HCT116 (cell line): ENCODE results near the gene S100G. TPM values are rescaled to one million over a fixed set of nuclear protein-coding genes. Genes with fewer than 3 reads are reported as not detected.

Experiments used
- ATAC-seq: fragments of 200-7000 bp; cut with Tn5 transposase; 2 replicates; pipeline ENCODE4 v1.9.1; 2020; ENCODE audit warnings: mild to moderate bottlenecking, moderate library complexity
- BruUV-seq: library from RNA; stranded (reverse); fragments of 400-500 nt; replicated peaks from 2 replicates; lab custom pipeline; 2021; lab: Mats Ljungman, UMichigan
- CTCF ChIA-PET: fragments of 300-600 bp; sonication (Branson Sonifier 250); formaldehyde crosslinking; loops from one replicate; lab custom pipeline; 2021; ENCODE audit warnings: antibody characterized with exemption; lab: Charles Lee
- POLR2A ChIA-PET: fragments of 300-600, 350-600 bp; sonication (Branson Sonifier 250); formaldehyde crosslinking; loops from one replicate; lab custom pipeline; 2021; ENCODE audit warnings: antibody characterized with exemption; lab: Charles Lee
- RAD21 ChIA-PET, 2 experiments: fragments of 300-600 bp; sonication (Branson Sonifier 250); formaldehyde crosslinking; loops; one replicate each; lab custom pipeline; 2023; ENCODE audit warnings: low total read pairs in 2 of 2; ENCODE audit not compliant: uncharacterized antibody in 2 of 2, unreplicated experiment in 2 of 2, low non-redundant PET in 1 of 2; lab: Charles Lee
- DNase-seq: peaks from one replicate; pipeline ENCODE4 v3.0.0-alpha.2; 2010; ENCODE audit warnings: low read depth, low spot score
- H2AFZ ChIP-seq: fragments of 200-600 bp; shearing (Covaris generic), sonication (generic); 2 replicates; pipeline ENCODE4 v1.6.1; 2017; ENCODE audit warnings: low read depth, mixed run types, mixed read lengths, antibody characterized with exemption, low read length; ENCODE audit not compliant: poor library complexity, severe bottlenecking
- H3K27ac ChIP-seq: 2 replicates; pipeline ENCODE4 v1.5.1; 2012; ENCODE audit warnings: low read depth, low read length
- H3K27me3 ChIP-seq: fragments of 200-600 bp; sonication (generic); 2 replicates; pipeline ENCODE4 v1.6.1; 2016; ENCODE audit warnings: mixed run types, low read length, mixed read lengths; ENCODE audit not compliant: insufficient read depth
- H3K36me3 ChIP-seq, 2 experiments: fragments of 200-500 bp in 1 of 2; fragments of 200-600 bp in 1 of 2; sonication (Bioruptor generic) in 1 of 2; sonication (generic) in 1 of 2; 2 replicates each; pipeline versions ENCODE4 v1.5.1 to v1.6.1; 2014 to 2016; ENCODE audit warnings: low read length in 2 of 2, inconsistent platforms in 1 of 2, mixed read lengths in 1 of 2, mixed run types in 1 of 2; ENCODE audit not compliant: insufficient read depth in 2 of 2, control insufficient read depth in 1 of 2
- H3K4me1 ChIP-seq, 2 experiments: fragments of 200-600 bp in 1 of 2; sonication (generic) in 1 of 2; 2 replicates each; pipeline versions ENCODE4 v1.5.1 to v1.6.1; 2012 to 2017; ENCODE audit warnings: low read length in 2 of 2, inconsistent platforms in 1 of 2, mild to moderate bottlenecking in 1 of 2, mixed read lengths in 1 of 2, mixed run types in 1 of 2, moderate library complexity in 1 of 2; ENCODE audit not compliant: insufficient read depth in 2 of 2, control insufficient read depth in 1 of 2
- H3K4me2 ChIP-seq: fragments of 200-600 bp; sonication (generic); 2 replicates; pipeline ENCODE4 v1.6.1; 2017; ENCODE audit warnings: mixed run types, low read length, mixed read lengths
- H3K4me3 ChIP-seq, 2 experiments: fragments of 200-600 bp in 1 of 2; sonication (generic) in 1 of 2; replicated peaks in 1 of 2; 2 replicates each; pipeline ENCODE4 v1.5.1; 2011 to 2016; ENCODE audit warnings: low read length in 2 of 2, control low read depth in 1 of 2, low read depth in 1 of 2, mild to moderate bottlenecking in 1 of 2, mixed read lengths in 1 of 2, mixed run types in 1 of 2
- H3K79me2 ChIP-seq: fragments of 200-600 bp; sonication (generic); 2 replicates; pipeline ENCODE4 v1.6.1; 2017; ENCODE audit warnings: mild to moderate bottlenecking, mixed run types, low read length, moderate library complexity, mixed read lengths; ENCODE audit not compliant: insufficient read depth
- H3K9ac ChIP-seq: fragments of 200-600 bp; sonication (generic); 2 replicates; pipeline ENCODE4 v1.6.1; 2016; ENCODE audit warnings: low read length, mixed read lengths
- H3K9me2 ChIP-seq: fragments of 200-600 bp; sonication (generic), shearing (Covaris generic); 2 replicates; pipeline ENCODE4 v1.6.1; 2017; ENCODE audit warnings: mixed run types, mild to moderate bottlenecking, moderate library complexity; ENCODE audit not compliant: insufficient read depth
- H3K9me3 ChIP-seq, 2 experiments: fragments of 200-500 bp in 1 of 2; fragments of 200-600 bp in 1 of 2; sonication (Bioruptor generic) in 1 of 2; sonication (generic) in 1 of 2; 2 replicates each; pipeline ENCODE4 v1.6.1; 2014 to 2017; ENCODE audit warnings: low read length in 2 of 2, mixed read lengths in 2 of 2, inconsistent platforms in 1 of 2, low read depth in 1 of 2, mild to moderate bottlenecking in 1 of 2, mixed run types in 1 of 2, moderate library complexity in 1 of 2; ENCODE audit not compliant: control insufficient read depth in 1 of 2, insufficient read depth in 1 of 2
- H4K20me1 ChIP-seq: fragments of 200-600 bp; sonication (generic), shearing (Covaris generic); 2 replicates; pipeline ENCODE4 v1.6.1; 2017; ENCODE audit warnings: mixed run types, mild to moderate bottlenecking, moderate library complexity; ENCODE audit not compliant: insufficient read depth
- ATF3 ChIP-seq: IDR thresholded peaks from 2 replicates; pipeline ENCODE4 v1.6.1; 2012
- CEBPB ChIP-seq: IDR thresholded peaks from 2 replicates; pipeline ENCODE4 v1.6.1; 2012; ENCODE audit warnings: low read depth
- EGR1 ChIP-seq: IDR thresholded peaks from 2 replicates; pipeline ENCODE4 v1.6.1; 2012; ENCODE audit warnings: low read depth
- ELF1 ChIP-seq: IDR thresholded peaks from 2 replicates; pipeline ENCODE4 v1.6.1; 2012; ENCODE audit warnings: low read depth, borderline replicate concordance
- EZH2 ChIP-seq: fragments of 200-600 bp; sonication (generic); IDR thresholded peaks from 2 replicates; pipeline ENCODE4 v1.6.1; 2017; ENCODE audit warnings: antibody characterized with exemption, mixed run types
- EZH2phosphoT487 ChIP-seq: fragments of 200-600 bp; IDR thresholded peaks from 2 replicates; pipeline ENCODE4 v1.6.1; 2018; ENCODE audit warnings: antibody characterized with exemption, borderline replicate concordance
- FOSL1 ChIP-seq: IDR thresholded peaks from 2 replicates; pipeline ENCODE4 v1.6.1; 2012; ENCODE audit warnings: low read depth
- JUND ChIP-seq: IDR thresholded peaks from 2 replicates; pipeline ENCODE4 v1.6.1; 2012
- POLR2A ChIP-seq: IDR thresholded peaks from 2 replicates; pipeline ENCODE4 v1.7.0; 2011; ENCODE audit warnings: borderline replicate concordance; ENCODE audit not compliant: insufficient read depth, insufficient read length; ENCODE audit errors: extremely low read depth
- POLR2AphosphoS5 ChIP-seq: IDR thresholded peaks from 2 replicates; pipeline ENCODE4 v1.6.1; 2011; ENCODE audit warnings: mild to moderate bottlenecking, low read depth, low read length, moderate library complexity
- SIN3A ChIP-seq: IDR thresholded peaks from 2 replicates; pipeline ENCODE4 v1.6.1; 2012; ENCODE audit warnings: low read depth
- SP1 ChIP-seq: IDR thresholded peaks from 2 replicates; pipeline ENCODE4 v1.6.1; 2012; ENCODE audit warnings: low read depth
- SRF ChIP-seq: IDR thresholded peaks from 2 replicates; pipeline ENCODE4 v1.6.1; 2012; ENCODE audit warnings: low read depth
- TCF7L2 ChIP-seq: IDR thresholded peaks from 2 replicates; pipeline ENCODE4 v1.7.0; 2011; ENCODE audit warnings: borderline replicate concordance, inconsistent platforms; ENCODE audit not compliant: insufficient read depth, insufficient read length; ENCODE audit errors: extremely low read depth
- YY1 ChIP-seq: IDR thresholded peaks from 2 replicates; pipeline ENCODE4 v1.6.1; 2011; ENCODE audit warnings: low read length, low read depth, moderate library complexity, mild to moderate bottlenecking; ENCODE audit not compliant: insufficient replicate concordance; ENCODE audit errors: extremely low read depth
- ZFX ChIP-seq: fragments of 450-650 bp; IDR thresholded peaks from 2 replicates; pipeline ENCODE4 v1.6.1; 2017
- ZNF274 ChIP-seq: fragments of 200-500 bp; sonication (Bioruptor generic); IDR thresholded peaks from 2 replicates; pipeline ENCODE4 v1.6.1; 2014; ENCODE audit warnings: mild to moderate bottlenecking, low read depth, low read length, inconsistent platforms
- intact Hi-C: fragments of 100-400 bp; cut with micrococcal nuclease; formaldehyde crosslinking; loops from 2 replicates; pipeline ENCODE4 v1.10.0; 2022
- total RNA-seq: library from RNA; stranded (reverse); gene quantifications from one replicate; pipeline ENCODE4 v1.2.1, GENCODE V29; 2021; ENCODE audit not compliant: unreplicated experiment
- TF ChIP-seq, protein P1 (sequence below): IDR thresholded peaks from 2 replicates; pipeline ENCODE4 v1.6.1; 2012
- TF ChIP-seq, protein P2 (sequence below), 3 experiments: fragments of 200-600 bp in 1 of 3; sonication (generic) in 1 of 3; IDR thresholded peaks in 2 of 3; conservative IDR thresholded peaks in 1 of 3; 2 replicates each; pipeline ENCODE4 v1.5.1; 2012 to 2017; ENCODE audit warnings: low read depth in 2 of 3, low read length in 2 of 3, antibody characterized with exemption in 1 of 3, borderline replicate concordance in 1 of 3, control low read depth in 1 of 3, mild to moderate bottlenecking in 1 of 3, mixed read lengths in 1 of 3, mixed run types in 1 of 3, moderate library complexity in 1 of 3; ENCODE audit not compliant: insufficient read depth in 1 of 3

S100G gene
- total RNA-seq, 1 experiment from 2014 or later = not detected

GRCh38 chrX:16646366-16647138, 3.4 kb upstream of the S100G start:
- H3K27ac ChIP-seq = no peak overlapping the region
- H2AFZ ChIP-seq = no peak overlapping the region
- POLR2A ChIA-PET = no interaction called here
- TF ChIP-seq EZH2phosphoT487 (no peak), EZH2 (no peak), JUND (no peak), YY1 (no peak), ZNF274 (no peak), POLR2A (no peak), TCF7L2 (no peak), EGR1 (no peak), SRF (no peak), CEBPB (no peak), SP1 (no peak), ATF3 (no peak), ELF1 (no peak), ZFX (no peak), POLR2AphosphoS5 (no peak), SIN3A (no peak), FOSL1 (no peak)
- TF ChIP-seq, protein P1, sequence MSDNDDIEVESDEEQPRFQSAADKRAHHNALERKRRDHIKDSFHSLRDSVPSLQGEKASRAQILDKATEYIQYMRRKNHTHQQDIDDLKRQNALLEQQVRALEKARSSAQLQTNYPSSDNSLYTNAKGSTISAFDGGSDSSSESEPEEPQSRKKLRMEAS = no peak
- TF ChIP-seq, protein P2, sequence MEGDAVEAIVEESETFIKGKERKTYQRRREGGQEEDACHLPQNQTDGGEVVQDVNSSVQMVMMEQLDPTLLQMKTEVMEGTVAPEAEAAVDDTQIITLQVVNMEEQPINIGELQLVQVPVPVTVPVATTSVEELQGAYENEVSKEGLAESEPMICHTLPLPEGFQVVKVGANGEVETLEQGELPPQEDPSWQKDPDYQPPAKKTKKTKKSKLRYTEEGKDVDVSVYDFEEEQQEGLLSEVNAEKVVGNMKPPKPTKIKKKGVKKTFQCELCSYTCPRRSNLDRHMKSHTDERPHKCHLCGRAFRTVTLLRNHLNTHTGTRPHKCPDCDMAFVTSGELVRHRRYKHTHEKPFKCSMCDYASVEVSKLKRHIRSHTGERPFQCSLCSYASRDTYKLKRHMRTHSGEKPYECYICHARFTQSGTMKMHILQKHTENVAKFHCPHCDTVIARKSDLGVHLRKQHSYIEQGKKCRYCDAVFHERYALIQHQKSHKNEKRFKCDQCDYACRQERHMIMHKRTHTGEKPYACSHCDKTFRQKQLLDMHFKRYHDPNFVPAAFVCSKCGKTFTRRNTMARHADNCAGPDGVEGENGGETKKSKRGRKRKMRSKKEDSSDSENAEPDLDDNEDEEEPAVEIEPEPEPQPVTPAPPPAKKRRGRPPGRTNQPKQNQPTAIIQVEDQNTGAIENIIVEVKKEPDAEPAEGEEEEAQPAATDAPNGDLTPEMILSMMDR (IDR thresholded peaks at IDR 0.05 in 2 of 3, conservative IDR thresholded peaks at IDR 0.05 in 1 of 3; ENCODE audit: borderline replicate concordance in 1 of 3, insufficient read depth in 1 of 3, low read depth in 2 of 3, low read length in 2 of 3) = no peak
- H3K4me2 ChIP-seq = no peak overlapping the region
- ATAC-seq (no peak), DNase-seq (no peak)
- no peaks in the 10 kb centered on the region for H3K9me3 ChIP-seq
- BruUV-seq = no TSS peak
- no peak overlapping the region for H3K9ac ChIP-seq
- intact Hi-C loops = no loop called here
- H3K9me2 ChIP-seq = no peaks in the 10 kb centered on the region
- H3K4me1 ChIP-seq = no peaks in the 10 kb centered on the region
- no peaks in the 10 kb centered on the region for H3K79me2 ChIP-seq
- RAD21 ChIA-PET = no interaction called here
- H3K27me3 ChIP-seq = no peaks in the 10 kb centered on the region
- CTCF ChIA-PET = no interaction called here
- H4K20me1 ChIP-seq = no peaks in the 10 kb centered on the region
- H3K36me3 ChIP-seq = no peaks in the 10 kb centered on the region
- no peak overlapping the region for H3K4me3 ChIP-seq
